Measurements from ENCODE around the gene FCHO1. TPM values are rescaled to one million over a fixed set of nuclear protein-coding genes. Genes with fewer than 3 reads are reported as not detected.
A peak's percentile ranks its signal among the peaks of the same experiment; 100 is the strongest.

The FCHO1 gene
- total and polyA plus RNA-seq, 2 donors (not counting 1 experiment from before 2014, with no cell fraction given) = 85.7 to 149 TPM

GRCh38 chr19:17766543-17767131, 15.4 kb downstream of the FCHO1 start:
- Histone ChIP-seq H3K9ac (ENCODE audit: low read length) (no peak overlapping the region), H3K27me3 (replicated peaks in 1 of 4; ENCODE audit: control extremely low read depth in 1 of 4, control insufficient read depth in 3 of 4, insufficient read depth in 4 of 4, low read length in 3 of 4) (no peaks in the 10 kb centered on the region), H3K4me2 (replicated peaks; ENCODE audit: low read depth, low read length, poor library complexity, severe bottlenecking) (no peak overlapping the region), H3K4me3 (ENCODE audit: control extremely low read depth in 1 of 5, extremely low read depth in 1 of 5, insufficient read depth in 1 of 5, low read depth in 2 of 5, low read length in 4 of 5) (no peak overlapping the region), H3K4me1 (ENCODE audit: control insufficient read depth in 2 of 2, insufficient read depth in 2 of 2, low read length in 2 of 2) (peaks cover 4 to 12% of the 10 kb centered on the region in 2 donors), H3K27ac (ENCODE audit: low read length in 2 of 2) (no peak overlapping the region), H4K20me1 (ENCODE audit: control insufficient read depth, insufficient read depth, low read length, poor library complexity, severe bottlenecking) (peaks cover 31% of the 10 kb centered on the region), H3K36me3 (replicated peaks in 1 of 2; ENCODE audit: control extremely low read depth in 1 of 2, control insufficient read depth in 1 of 2, extremely low read depth in 1 of 2, insufficient read depth in 2 of 2, low read length in 1 of 2) (peaks cover 3 to 71% of the 10 kb centered on the region in 2 experiments), H2AFZ (ENCODE audit: insufficient read depth, low read depth, low read length, poor library complexity, severe bottlenecking) (no peak overlapping the region), H3K79me2 (ENCODE audit: control insufficient read depth, insufficient read depth, low read length) (peaks cover 49% of the 10 kb centered on the region), H3K9me3 (ENCODE audit: control extremely low read depth in 1 of 3, control insufficient read depth in 2 of 3, insufficient read depth in 1 of 3, low read length in 2 of 3) (no peaks in the 10 kb centered on the region)
- DNase-seq (peak; percentile 74), ATAC-seq (ENCODE audit: low read depth) (peak; percentile 62)
- POLR2A ChIA-PET = interaction anchor here (0.6 to 1.0 kb wide), 5 partner anchors 11 to 89 kb away, joined by 3 to 4 read pairs (median 3); partner anchors contain the start of gene JAK3
- Mint-ChIP-seq H3K27me3 (no peaks in the 10 kb centered on the region), H3K27ac (peak overlapping the region; percentile 72), H3K4me3 (peak overlapping the region; percentile 29), H3K4me1 (peaks cover 20% of the 10 kb centered on the region), H3K9me3 (ENCODE audit: insufficient read depth) (no peaks in the 10 kb centered on the region)
- intact Hi-C loops (cut with micrococcal nuclease) = loop anchor here (1.0 kb wide), 2 partner anchors 18 to 62 kb away; no protein-coding TSS in a partner anchor
- CTCF ChIA-PET = interaction anchor here (0.5 to 4.9 kb wide), 33 partner anchors 9 to 699 kb away, joined by 3 to 137 read pairs (median 5); partner anchors contain the start of genes CCDC124, FCHO1, JAK3 and MAP1S
- TF ChIP-seq EZH2 (IDR thresholded peaks at IDR 0.05; ENCODE audit: borderline replicate concordance, insufficient read depth, low read depth, low read length, poor library complexity, severe bottlenecking) (no peak), CTCF (IDR thresholded peaks at IDR 0.05) (peak; percentile 78)
- WGBS (ENCODE audit: insufficient coverage) = 53% methylated on average over 25 of the region's 29 CpGs

DNA sequence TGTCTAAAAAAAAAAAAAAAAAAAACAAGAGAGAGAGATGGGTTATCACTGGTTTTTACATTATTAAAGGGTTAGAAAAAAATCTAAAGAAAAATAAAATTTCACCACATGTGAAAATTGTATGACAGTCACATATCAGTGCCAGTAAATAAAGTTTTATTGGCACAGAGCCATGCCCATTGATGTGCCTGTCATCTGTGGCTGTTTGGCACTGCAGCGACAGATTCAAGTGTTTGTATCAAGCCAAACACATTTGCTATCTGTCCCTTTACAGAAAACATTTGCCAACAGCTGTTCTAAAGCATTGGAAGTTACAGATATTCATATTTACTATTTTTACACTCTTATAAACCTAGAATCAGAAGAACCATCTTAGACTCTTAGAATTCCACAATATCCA, 16.3 kb downstream of the FCHO1 start:
- CTCF ChIA-PET = interaction anchor here (0.5 to 4.9 kb wide), 17 partner anchors 8 to 620 kb away, joined by 3 to 137 read pairs (median 5); partner anchors contain the start of genes CCDC124, FCHO1, MAP1S and RPL18A
- ATAC-seq (ENCODE audit: low read depth) (no peak), DNase-seq (no peak)
- H3K9me3 ChIP-seq (ENCODE audit: control extremely low read depth in 1 of 3, control insufficient read depth in 2 of 3, insufficient read depth in 1 of 3, low read length in 2 of 3) = no peaks in the 10 kb centered on the region
- Mint-ChIP-seq H3K4me1 (peaks cover 17% of the 10 kb centered on the region), H3K9me3 (ENCODE audit: insufficient read depth) (no peaks in the 10 kb centered on the region), H3K27ac (no peak overlapping the region), H3K4me3 (no peak overlapping the region), H3K27me3 (no peaks in the 10 kb centered on the region)
- H3K27ac ChIP-seq (ENCODE audit: low read length in 2 of 2) = no peak overlapping the region
- peaks cover 31% of the 10 kb centered on the region for H4K20me1 ChIP-seq (ENCODE audit: control insufficient read depth, insufficient read depth, low read length, poor library complexity, severe bottlenecking)
- no peak overlapping the region for H3K4me3 ChIP-seq (ENCODE audit: control extremely low read depth in 1 of 5, extremely low read depth in 1 of 5, insufficient read depth in 1 of 5, low read depth in 2 of 5, low read length in 4 of 5)
- no peak overlapping the region for H3K4me2 ChIP-seq (replicated peaks; ENCODE audit: low read depth, low read length, poor library complexity, severe bottlenecking)
- H3K9ac ChIP-seq (ENCODE audit: low read length) = no peak overlapping the region
- intact Hi-C loops (cut with micrococcal nuclease) = no loop called here
- no CpG with 5 or more reads among the region's 1 CpG for WGBS (ENCODE audit: insufficient coverage)
- POLR2A ChIA-PET = interaction anchor here (0.6 to 1.0 kb wide), 2 partner anchors 17 to 38 kb away, joined by 3 to 4 read pairs; no protein-coding TSS in a partner anchor
- H2AFZ ChIP-seq (ENCODE audit: insufficient read depth, low read depth, low read length, poor library complexity, severe bottlenecking) = no peak overlapping the region
- no peaks in the 10 kb centered on the region for H3K27me3 ChIP-seq (replicated peaks in 1 of 4; ENCODE audit: control extremely low read depth in 1 of 4, control insufficient read depth in 3 of 4, insufficient read depth in 4 of 4, low read length in 3 of 4)
- H3K36me3 ChIP-seq (replicated peaks in 1 of 2; ENCODE audit: control extremely low read depth in 1 of 2, control insufficient read depth in 1 of 2, extremely low read depth in 1 of 2, insufficient read depth in 2 of 2, low read length in 1 of 2) = peaks cover 2 to 74% of the 10 kb centered on the region in 2 experiments
- peaks cover 4 to 12% of the 10 kb centered on the region in 2 donors for H3K4me1 ChIP-seq (ENCODE audit: control insufficient read depth in 2 of 2, insufficient read depth in 2 of 2, low read length in 2 of 2)
- TF ChIP-seq EZH2 (IDR thresholded peaks at IDR 0.05; ENCODE audit: borderline replicate concordance, insufficient read depth, low read depth, low read length, poor library complexity, severe bottlenecking) (no peak), CTCF (IDR thresholded peaks at IDR 0.05) (no peak)
- H3K79me2 ChIP-seq (ENCODE audit: control insufficient read depth, insufficient read depth, low read length) = peaks cover 45% of the 10 kb centered on the region

All from B cell (primary cell).